HG03196 (cell line): ENCODE results near the gene CNIH3.
"Not testable (repeated sequence)": the region's sequence is repeated elsewhere in the genome, so short reads cannot be mapped to it uniquely, and the experiment has no call there.

Experiments
- ATAC-seq: cut with Tn5 transposase; IDR thresholded peaks from one replicate; pipeline ENCODE4 v1.9.1; 2021; ENCODE audit not compliant: unreplicated experiment

CNIH3 gene

DNA sequence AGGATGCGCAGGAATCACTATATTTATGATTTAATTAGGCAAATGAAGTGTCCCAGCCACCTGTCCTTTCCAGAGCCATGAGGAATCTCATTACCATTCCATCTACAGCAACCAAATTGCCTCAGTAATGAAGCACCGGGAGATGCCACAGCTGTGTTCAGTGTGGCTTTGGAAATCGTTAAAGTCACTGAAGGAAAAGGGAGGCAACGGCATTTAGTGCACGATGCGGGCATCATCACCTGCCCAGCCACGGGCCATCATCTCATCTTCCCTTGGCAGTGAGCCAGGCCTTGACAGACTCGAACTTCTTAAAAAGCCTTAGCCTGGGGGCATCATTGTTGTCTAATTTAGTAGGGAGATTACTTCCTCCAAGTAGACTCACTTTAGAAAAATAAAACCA is 67.8 kb downstream of the CNIH3 start:
- ATAC-seq = no peak

- no peak for ATAC-seq
These were observed 68.9 kb downstream of the CNIH3 start for GRCh38 chr1:224684979-224685425.

DNA sequence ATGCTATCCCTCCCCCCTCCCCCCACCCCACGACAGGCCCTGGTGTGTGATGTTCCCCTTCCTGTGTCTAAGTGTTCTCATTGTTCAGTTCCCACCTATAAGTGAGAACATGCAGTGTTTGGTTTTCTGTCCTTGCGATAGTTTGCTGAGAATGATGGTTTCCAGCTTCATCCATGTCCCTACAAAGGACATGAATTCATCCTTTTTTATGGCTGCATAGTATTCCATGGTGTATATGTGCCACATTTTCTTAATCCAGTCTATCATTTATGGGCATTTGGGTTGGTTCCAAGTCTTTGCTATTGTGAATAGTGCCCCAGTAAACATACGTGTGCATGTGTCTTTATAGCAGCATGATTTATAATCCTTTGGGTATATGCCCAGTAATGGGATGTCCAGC is 70.0 kb downstream of the CNIH3 start:
- not testable (repeated sequence) for ATAC-seq

- ATAC-seq = no peak
These were observed 71.3 kb downstream of the CNIH3 start for GRCh38 chr1:224687465-224687864.

- no peak for ATAC-seq
These were observed 73.3 kb downstream of the CNIH3 start for GRCh38 chr1:224689374-224689773.

GRCh38 chr1:224690576-224690975 is 74.5 kb downstream of the CNIH3 start:
- no peak for ATAC-seq

DNA sequence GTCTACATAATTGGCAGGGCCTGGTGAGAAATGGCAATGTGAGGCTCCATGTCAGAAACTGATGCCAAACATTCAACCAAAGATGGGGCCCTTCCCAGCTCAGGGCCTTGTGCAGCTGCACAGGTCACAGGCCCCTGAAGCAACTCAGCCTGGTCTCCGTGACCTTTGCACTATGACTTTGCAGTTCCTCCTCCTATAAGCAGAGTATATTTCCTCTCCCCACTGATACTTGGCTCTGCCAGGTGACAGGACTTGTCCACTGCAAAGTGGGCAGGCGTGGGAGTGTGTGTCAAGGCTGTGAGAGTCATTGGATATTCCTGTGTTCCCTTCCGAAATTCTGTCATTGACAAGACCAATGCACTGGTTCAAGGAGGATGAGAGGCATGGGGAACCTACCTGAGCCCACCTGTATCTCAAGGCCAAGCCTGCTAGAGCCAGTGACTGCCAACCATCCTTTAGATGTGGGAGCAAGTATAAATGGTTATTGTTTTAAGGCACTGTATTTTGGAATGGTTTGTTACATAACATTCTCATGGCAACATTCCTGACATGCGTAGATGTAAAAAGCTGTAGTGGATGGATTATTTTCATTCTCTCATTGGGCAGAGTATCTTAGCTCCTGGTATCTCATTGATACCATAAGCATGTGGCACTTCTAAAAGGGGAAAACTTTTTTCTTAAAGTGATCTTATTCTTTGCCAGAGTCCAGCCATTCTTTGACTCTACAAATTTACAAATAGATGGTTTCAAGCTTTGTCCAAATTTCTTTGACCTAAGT is 75.2 kb downstream of the CNIH3 start:
- no peak for ATAC-seq

- ATAC-seq = no peak
These were observed 78.9 kb downstream of the CNIH3 start for GRCh38 chr1:224694969-224695368.

- ATAC-seq = no peak
These were observed 79.9 kb downstream of the CNIH3 start for GRCh38 chr1:224696021-224696420.

DNA sequence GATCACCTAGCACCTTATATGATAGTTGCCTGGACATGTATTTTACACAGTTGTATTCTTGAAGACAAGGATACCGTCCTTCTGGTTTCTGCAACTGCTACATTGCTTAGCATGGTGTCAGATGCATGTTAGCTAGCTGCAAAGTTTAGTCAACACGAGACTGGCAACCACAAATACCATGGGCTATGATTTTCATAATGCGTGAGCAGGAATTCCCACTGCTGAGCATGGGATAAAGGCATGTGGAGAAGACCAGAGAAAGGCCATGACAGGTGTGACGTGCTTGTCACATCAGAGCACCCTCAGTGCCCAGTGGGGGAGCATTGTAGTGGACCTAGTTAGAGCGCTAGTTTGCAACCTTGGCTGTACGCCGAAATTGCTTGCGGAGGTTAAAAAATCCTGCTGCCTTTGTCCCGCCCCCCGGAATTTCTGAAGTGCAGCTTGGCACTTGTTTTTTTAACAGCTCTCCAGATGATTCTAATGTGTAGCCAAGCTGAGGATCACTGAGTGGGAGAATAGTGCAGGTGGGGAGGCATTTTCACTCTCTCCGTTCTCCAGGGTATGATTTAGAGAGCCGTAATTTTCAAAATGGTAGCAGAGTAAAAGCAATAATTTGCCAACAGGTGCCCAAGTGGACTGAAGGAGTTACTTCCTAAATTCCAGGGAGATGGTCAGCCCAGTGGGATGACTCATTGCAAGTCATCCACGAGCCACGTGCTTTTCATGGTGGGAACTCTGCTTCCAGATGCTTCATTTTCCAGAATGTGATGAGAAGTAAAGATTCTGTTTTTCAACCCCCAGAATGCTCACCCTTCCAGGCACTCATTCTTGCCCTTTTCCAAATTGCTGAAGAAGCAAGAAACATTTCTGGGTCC is 81.0 kb downstream of the CNIH3 start:
- ATAC-seq = no peak

- ATAC-seq = no peak
These were observed 81.9 kb downstream of the CNIH3 start for GRCh38 chr1:224698015-224698451.

DNA sequence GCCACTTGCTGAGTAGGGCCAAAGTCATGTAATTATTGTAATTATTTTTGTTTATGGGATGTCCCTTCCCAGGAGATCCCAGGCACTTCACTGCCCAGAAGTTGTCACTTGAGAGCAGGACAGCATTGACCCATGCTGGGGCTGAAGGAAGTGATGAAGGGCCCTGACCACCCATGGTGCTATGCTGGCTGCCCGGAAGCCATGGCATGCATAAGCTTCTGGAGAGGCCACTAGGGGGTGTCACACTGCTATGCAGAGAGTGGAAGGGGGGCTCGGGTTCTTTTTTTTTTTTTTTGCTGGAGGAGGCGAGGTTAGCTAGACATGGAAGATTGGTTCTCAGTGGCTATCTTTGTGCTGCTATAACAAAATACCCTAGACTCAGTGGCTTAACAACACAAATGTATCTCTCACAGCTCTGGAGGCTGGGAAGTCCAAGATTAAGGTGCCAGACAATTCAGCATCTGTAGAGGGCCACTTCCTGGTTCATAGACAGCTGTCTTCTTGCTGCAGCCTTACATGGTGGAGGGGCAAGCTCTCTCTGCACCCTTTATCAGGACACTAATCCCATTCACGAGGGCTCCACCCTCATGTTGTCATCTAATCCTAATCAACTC is 84.9 kb downstream of the CNIH3 start:
- no peak for ATAC-seq

- ATAC-seq = no peak
These were observed 87.6 kb downstream of the CNIH3 start for GRCh38 chr1:224703702-224704101.

DNA sequence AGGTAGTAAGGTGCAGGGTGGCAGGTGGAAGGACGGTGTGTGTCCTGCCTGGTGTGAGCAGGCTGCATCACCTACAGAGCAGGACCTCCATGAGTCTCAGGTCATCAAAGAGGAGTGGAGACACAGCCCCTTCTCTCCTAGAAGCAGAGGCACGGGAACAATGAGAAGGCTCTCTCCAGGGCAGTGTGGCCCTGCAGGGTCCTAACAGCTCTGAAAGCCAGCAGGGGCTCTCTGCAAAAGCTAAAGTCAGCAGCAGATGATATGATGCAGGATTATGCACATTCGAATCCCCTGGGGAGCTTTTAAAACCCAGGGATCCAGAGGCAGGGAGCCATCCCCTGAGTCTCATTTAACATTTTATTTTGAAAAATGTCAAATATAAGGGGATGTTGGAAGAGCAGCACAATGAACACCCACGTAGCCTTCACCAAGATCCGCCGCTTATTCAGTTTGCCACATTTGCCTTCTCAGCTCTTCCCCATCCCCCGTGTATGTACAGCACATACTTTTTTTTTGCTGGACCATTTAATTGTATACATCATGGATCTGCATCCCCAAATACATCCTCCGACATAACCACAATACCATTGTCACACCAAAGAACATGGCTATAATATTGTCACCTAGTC is 88.1 kb downstream of the CNIH3 start:
- no peak for ATAC-seq

DNA sequence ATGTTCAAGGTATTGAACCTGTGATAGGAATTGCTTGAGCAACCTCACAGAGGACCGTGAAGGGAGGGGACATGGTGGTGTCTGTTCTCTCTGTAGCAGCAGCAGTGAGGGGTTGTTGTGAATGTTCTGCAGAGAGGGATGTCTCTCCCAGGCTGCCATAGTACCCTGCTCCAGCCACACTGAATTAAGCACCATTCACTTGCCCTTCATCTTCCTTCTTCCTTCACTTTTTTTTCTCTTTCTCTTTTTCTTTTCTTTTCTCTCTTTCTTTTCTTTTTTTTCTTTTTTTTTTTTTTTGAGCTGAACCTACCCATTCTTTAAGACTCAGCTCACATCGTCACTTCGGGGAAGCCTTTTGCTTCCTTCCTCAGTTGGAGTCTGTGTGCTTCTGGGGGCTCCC is 89.5 kb downstream of the CNIH3 start:
- ATAC-seq = no peak

GRCh38 chr1:224707843-224708725 is 92.0 kb downstream of the CNIH3 start:
- ATAC-seq = no peak

DNA sequence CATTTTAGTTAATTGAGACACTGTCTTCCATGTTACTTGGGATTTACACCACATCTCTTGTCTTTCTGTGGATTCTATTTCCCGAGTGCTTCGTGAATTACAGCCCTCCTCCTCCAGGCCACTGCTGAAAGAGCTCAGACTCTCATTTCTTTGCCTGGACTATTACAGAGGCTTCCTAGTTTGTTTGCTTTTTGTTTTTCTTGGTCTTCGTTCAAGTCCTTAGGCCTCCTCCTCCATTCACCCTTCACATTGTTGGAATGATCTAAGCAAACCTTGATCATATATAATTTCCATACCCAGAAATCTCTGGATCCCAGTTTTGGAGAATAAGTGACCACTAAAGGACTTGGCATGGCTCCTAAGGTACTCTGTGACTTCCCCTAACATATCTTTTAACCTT is 94.1 kb downstream of the CNIH3 start:
- no peak for ATAC-seq

DNA sequence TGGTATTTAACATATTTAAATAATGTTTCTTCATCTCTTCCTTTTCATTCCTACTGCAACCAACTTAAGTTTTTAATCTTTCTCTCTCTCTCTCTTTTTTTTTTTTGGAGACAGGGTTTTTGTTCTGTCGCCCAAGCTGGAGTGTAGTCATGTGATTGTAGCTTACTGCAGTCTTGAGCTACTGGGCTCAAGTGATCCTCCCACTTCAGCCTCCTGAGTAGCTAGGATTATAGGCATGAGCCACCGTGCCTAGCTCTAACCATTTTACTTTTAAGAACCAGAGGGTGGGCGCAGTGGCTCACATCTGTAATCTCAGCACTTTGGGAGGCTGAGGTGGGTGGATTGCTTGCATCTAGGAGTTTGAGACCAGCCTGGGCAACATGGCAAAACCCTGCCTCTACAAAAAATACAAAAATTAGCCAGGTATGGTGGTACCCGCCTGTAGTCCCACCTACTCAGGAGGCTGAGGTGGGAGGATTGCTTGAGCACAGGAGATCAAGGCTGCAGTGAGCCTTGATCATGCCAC is 95.2 kb downstream of the CNIH3 start:
- ATAC-seq = not testable (repeated sequence)

GRCh38 chr1:224711876-224712275 is 95.8 kb downstream of the CNIH3 start:
- no peak for ATAC-seq

GRCh38 chr1:224713228-224713627 is 97.1 kb downstream of the CNIH3 start:
- ATAC-seq = no peak
